Glutamatergic neuron (in vitro differentiated cells): ENCODE results near the gene TMED9. TPM values are rescaled to one million over a fixed set of nuclear protein-coding genes. Genes with fewer than 3 reads are reported as not detected.

ENCODE experiments used
- DNase-seq: peaks from one replicate; pipeline ENCODE4 v3.0.0; 2022
- H3K27ac Mint-ChIP-seq: one replicate; pipeline ENCODE4 v1.8.0; 2020; ENCODE audit warnings: mild to moderate bottlenecking, mixed read lengths, inconsistent platforms; ENCODE audit not compliant: unreplicated experiment
- H3K27me3 Mint-ChIP-seq: one replicate; pipeline ENCODE4 v1.8.0; 2020; ENCODE audit warnings: mild to moderate bottlenecking, moderate library complexity, mixed read lengths, inconsistent platforms; ENCODE audit not compliant: unreplicated experiment
- H3K36me3 Mint-ChIP-seq: one replicate; pipeline ENCODE4 v1.8.0; 2020; ENCODE audit warnings: mild to moderate bottlenecking, mixed read lengths, inconsistent platforms; ENCODE audit not compliant: unreplicated experiment
- H3K4me1 Mint-ChIP-seq: one replicate; pipeline ENCODE4 v1.8.0; 2020; ENCODE audit warnings: mild to moderate bottlenecking, low read depth, mixed read lengths, inconsistent platforms; ENCODE audit not compliant: unreplicated experiment
- H3K4me3 Mint-ChIP-seq: one replicate; pipeline ENCODE4 v1.8.0; 2020; ENCODE audit warnings: mild to moderate bottlenecking, mixed read lengths, inconsistent platforms; ENCODE audit not compliant: unreplicated experiment
- H3K9me3 Mint-ChIP-seq: one replicate; pipeline ENCODE4 v1.8.0; 2020; ENCODE audit warnings: mild to moderate bottlenecking, moderate library complexity, mixed read lengths, inconsistent platforms; ENCODE audit not compliant: unreplicated experiment
- CTCF ChIP-seq: fragments of 200-600 bp; sonication (generic); IDR thresholded peaks from one replicate; pipeline ENCODE4 v1.5.0; 2021; ENCODE audit not compliant: partially characterized antibody, unreplicated experiment
- long read RNA-seq: library from polyadenylated mRNA; unstranded; transcript quantifications from one replicate; pipeline ENCODE4 v2.0.0, GENCODE V29; 2020; ENCODE audit not compliant: unreplicated experiment
- total RNA-seq: library from RNA; stranded (reverse); fragmentation: NEBNext Ultra II Directional; extraction: Animal tissue kit (Norgen Biotek cat#: 25700); gene quantifications from one replicate; pipeline ENCODE4 v1.2.1, GENCODE V29; 2021; ENCODE audit not compliant: unreplicated experiment

TMED9 gene
- total RNA-seq: 94.6 TPM
- long read RNA-seq, partial matches to known transcripts: 0 of 5 reads
- long read RNA-seq, other reads (novel, unspliced or antisense): 0 of 5 reads

GRCh38 chr5:177592010-177592834 is at the start of gene TMED9:
TMED9 (plus strand) TSS chr5:177592203; CDS start chr5:177592215, 12 bp downstream.
- no peaks in the 10 kb centered on the region for H3K4me1 Mint-ChIP-seq
- TF ChIP-seq CTCF: no peak
- peak within 1 kb of the TSS; percentile 99 for H3K4me3 Mint-ChIP-seq
- H3K27ac Mint-ChIP-seq: peak within 1 kb of the TSS; percentile 97
- DNase-seq: peak; percentile 88
- H3K36me3 Mint-ChIP-seq: no peaks in the 10 kb centered on the region
- H3K27me3 Mint-ChIP-seq: peaks cover 4% of the 10 kb centered on the region
- H3K9me3 Mint-ChIP-seq: peaks cover 5% of the 10 kb centered on the region

GRCh38 chr5:177542816-177543465 is 49.1 kb upstream of the TMED9 start:
- no peak for TF ChIP-seq CTCF
- Mint-ChIP-seq H3K4me3 (peak overlapping the region; percentile 81), H3K9me3 (peaks cover 9% of the 10 kb centered on the region), H3K36me3 (no peaks in the 10 kb centered on the region), H3K4me1 (peaks cover 61% of the 10 kb centered on the region), H3K27me3 (peaks cover 6% of the 10 kb centered on the region), H3K27ac (peak overlapping the region; percentile 93)
- DNase-seq: peak; percentile 40

- H3K9me3 Mint-ChIP-seq: peaks cover 11% of the 10 kb centered on the region
- no peaks in the 10 kb centered on the region for H3K36me3 Mint-ChIP-seq
- peaks cover 64% of the 10 kb centered on the region for H3K4me1 Mint-ChIP-seq
- H3K27me3 Mint-ChIP-seq: peaks cover 6% of the 10 kb centered on the region
- peak overlapping the region; percentile 95 for H3K27ac Mint-ChIP-seq
- TF ChIP-seq CTCF: no peak
- H3K4me3 Mint-ChIP-seq: peak overlapping the region; percentile 84
- no peak for DNase-seq
Observed at GRCh38 chr5:177545487-177546257, 46.3 kb upstream of the TMED9 start.

GRCh38 chr5:177546258-177546741 is 45.7 kb upstream of the TMED9 start:
- no peak for DNase-seq
- peaks cover 69% of the 10 kb centered on the region for H3K4me1 Mint-ChIP-seq
- peaks cover 11% of the 10 kb centered on the region for H3K9me3 Mint-ChIP-seq
- H3K36me3 Mint-ChIP-seq: no peaks in the 10 kb centered on the region
- peak overlapping the region; percentile 84 for H3K4me3 Mint-ChIP-seq
- H3K27ac Mint-ChIP-seq: peak overlapping the region; percentile 95
- no peak for TF ChIP-seq CTCF
- H3K27me3 Mint-ChIP-seq: peaks cover 6% of the 10 kb centered on the region
